Measurements from ENCODE around the gene GPD1L.

- no peak for TF ChIP-seq CTCF (optimal IDR thresholded peaks at IDR 0.05 in 1 of 3, IDR thresholded peaks at IDR 0.05 in 1 of 3, conservative IDR thresholded peaks at IDR 0.05 in 1 of 3; ENCODE audit: extremely low read depth in 1 of 3, insufficient read depth in 2 of 3, low read length in 3 of 3)
- no peak for TF ChIP-seq EZH2 (IDR thresholded peaks at IDR 0.05; ENCODE audit: low read length)
Measured at GRCh38 chr3:32172420-32172819, 66.0 kb downstream of the GPD1L start.

All from keratinocyte (primary cell).